CD4-positive, alpha-beta T cell (primary cell): Measurements from ENCODE around the gene SASH3. TPM values are rescaled to one million over a fixed set of nuclear protein-coding genes. Genes with fewer than 3 reads are reported as not detected.

Experiments
- ATAC-seq: fragments of 200-7000 bp; cut with Tn5 transposase; one replicate; pipeline ENCODE4 v1.10.0; 2022; ENCODE audit warnings: mild to moderate bottlenecking; ENCODE audit not compliant: poor library complexity
- CTCF ChIA-PET: fragments of 350-600 bp; sonication (Branson Sonifier 250); formaldehyde crosslinking; loops from one replicate; lab custom pipeline; 2021; ENCODE audit warnings: antibody characterized with exemption, inconsistent platforms; lab: Charles Lee
- POLR2A ChIA-PET: fragments of 350-600 bp; sonication (Branson Sonifier 250); formaldehyde crosslinking; loops from one replicate; lab custom pipeline; 2021; ENCODE audit warnings: antibody characterized with exemption, inconsistent platforms; lab: Charles Lee
- DNase-seq, 14 experiments: peaks; one replicate each; pipeline ENCODE4 v3.0.0-alpha.2; 2013 to 2020; ENCODE audit warnings: mixed read lengths in 2 of 14
- H3K27ac ChIP-seq, 2 donors: one replicate each; pipeline versions ENCODE4 v1.5.1 to v1.7.0; 2013; ENCODE audit warnings: low read length in 2 of 2, low read depth in 1 of 2, mild to moderate bottlenecking in 1 of 2
- H3K27me3 ChIP-seq, 2 experiments: 1 replicate in 1 of 2; 2 replicates in 1 of 2; pipeline versions ENCODE4 v1.6.1 to v1.7.0; 2013; ENCODE audit warnings: low read length in 2 of 2, control low read depth in 1 of 2, mild to moderate bottlenecking in 1 of 2, moderate library complexity in 1 of 2; ENCODE audit not compliant: insufficient read depth in 2 of 2, control insufficient read depth in 1 of 2
- H3K36me3 ChIP-seq: one replicate; pipeline ENCODE4 v1.6.1; 2013; ENCODE audit warnings: low read length, control low read depth; ENCODE audit not compliant: insufficient read depth
- H3K4me1 ChIP-seq: one replicate; pipeline ENCODE4 v1.6.1; 2013; ENCODE audit warnings: low read length, control low read depth; ENCODE audit not compliant: insufficient read depth
- H3K4me3 ChIP-seq: one replicate; pipeline ENCODE4 v1.5.1; 2013; ENCODE audit warnings: mild to moderate bottlenecking, low read length, moderate library complexity
- H3K9me3 ChIP-seq, 2 experiments: 1 replicate in 1 of 2; 2 replicates in 1 of 2; pipeline versions ENCODE4 v1.6.1 to v1.7.0; 2013; ENCODE audit warnings: low read length in 2 of 2, mild to moderate bottlenecking in 2 of 2, control low read depth in 1 of 2, moderate library complexity in 1 of 2; ENCODE audit not compliant: control insufficient read depth in 1 of 2, insufficient read depth in 1 of 2
- H3K27ac Mint-ChIP-seq: one replicate; pipeline ENCODE4 v1.8.0; 2020; ENCODE audit warnings: mixed read lengths
- H3K27me3 Mint-ChIP-seq: one replicate; pipeline ENCODE4 v1.8.0; 2021; ENCODE audit warnings: mixed read lengths
- H3K36me3 Mint-ChIP-seq: one replicate; pipeline ENCODE4 v1.8.0; 2021; ENCODE audit warnings: low read depth, mixed read lengths
- H3K4me1 Mint-ChIP-seq: one replicate; pipeline ENCODE4 v1.8.0; 2021; ENCODE audit warnings: low read depth, mixed read lengths
- H3K4me3 Mint-ChIP-seq: one replicate; pipeline ENCODE4 v1.8.0; 2020; ENCODE audit warnings: mild to moderate bottlenecking, mixed read lengths
- H3K9me3 Mint-ChIP-seq: one replicate; pipeline ENCODE4 v1.8.0; 2020; ENCODE audit warnings: mixed read lengths
- CTCF ChIP-seq: fragments of 200-600 bp; IDR thresholded peaks from one replicate; pipeline ENCODE4 v1.8.0; 2022; ENCODE audit warnings: antibody characterized with exemption, mild to moderate bottlenecking
- intact Hi-C, 2 experiments: fragments of 100-400 bp; cut with DNase I in 1 of 2; cut with micrococcal nuclease in 1 of 2; formaldehyde crosslinking; loops; one replicate each; pipeline versions ENCODE4 v1.15.1 to v1.9.0; 2023 to 2025; cut with DNase I, micrococcal nuclease
- total RNA-seq, 174 experiments: library from RNA in 2 of 174; stranded (reverse) in 2 of 174; gene quantifications; one replicate each; pipeline ENCODE4 v1.2.3 and lab custom pipeline; 2021 to 2026

The SASH3 gene
- total RNA-seq, 2 experiments from 2014 or later: 69.0 to 70.8 TPM

GRCh38 chrX:129843209-129843458, 63.4 kb downstream of the SASH3 start:
- Mint-ChIP-seq H3K36me3 (peaks cover 6% of the 10 kb centered on the region), H3K4me1 (peaks cover 34% of the 10 kb centered on the region), H3K9me3 (no peaks in the 10 kb centered on the region), H3K27me3 (no peaks in the 10 kb centered on the region), H3K27ac (peak overlapping the region; percentile 54), H3K4me3 (peak overlapping the region; percentile 94)
- intact Hi-C loops: loop anchor here in 1 of 2 experiments (5.0 kb wide), 1 partner anchor 64 kb away; the partner anchor contains the start of gene UTP14A
- CTCF ChIA-PET: no interaction called here
- Histone ChIP-seq H3K27ac (no peak overlapping the region), H3K9me3 (no peaks in the 10 kb centered on the region), H3K27me3 (no peaks in the 10 kb centered on the region), H3K36me3 (no peaks in the 10 kb centered on the region), H3K4me1 (peaks cover 13% of the 10 kb centered on the region), H3K4me3 (peak overlapping the region; percentile 72)
- TF ChIP-seq CTCF: no peak
- DNase-seq: no peak
- ATAC-seq: no peak
- POLR2A ChIA-PET: interaction anchor here (1.5 kb wide), 1 partner anchor 63 kb away, joined by 3 read pairs; the partner anchor contains the start of gene UTP14A

- peak within 1 kb of the TSS; percentile 87 for H3K27ac Mint-ChIP-seq
- ChIA-PET CTCF (interaction anchor here (0.7 to 1.0 kb wide), 2 partner anchors 16 to 20 kb away, joined by 3 to 4 read pairs; no protein-coding TSS in a partner anchor), POLR2A (interaction anchor here (1.5 kb wide), 1 partner anchor 62 kb away, joined by 3 read pairs; the partner anchor contains the start of gene UTP14A)
- peak; percentile 94 for ATAC-seq
- peak within 1 kb of the TSS; percentile 94 for H3K4me3 Mint-ChIP-seq
- peaks cover 6% of the 10 kb centered on the region for H3K36me3 Mint-ChIP-seq
- intact Hi-C loops: loop anchor here in 1 of 2 experiments (5.0 kb wide), 1 partner anchor 64 kb away; the partner anchor contains the start of gene UTP14A
- H3K27me3 ChIP-seq: no peaks in the 10 kb centered on the region
- TF ChIP-seq CTCF: no peak
- H3K36me3 ChIP-seq: no peaks in the 10 kb centered on the region
- peak within 1 kb of the TSS; percentile 72 for H3K4me3 ChIP-seq
- H3K9me3 ChIP-seq: no peaks in the 10 kb centered on the region
- no peaks in the 10 kb centered on the region for H3K9me3 Mint-ChIP-seq
- H3K27ac ChIP-seq: no peak within 1 kb of the TSS
- no peaks in the 10 kb centered on the region for H3K27me3 Mint-ChIP-seq
- peak; percentile 69 to 91 (median 79) for DNase-seq
- peaks cover 34% of the 10 kb centered on the region for H3K4me1 Mint-ChIP-seq
- H3K4me1 ChIP-seq: peaks cover 13% of the 10 kb centered on the region
Measured at GRCh38 chrX:129843459-129844306, 63.9 kb downstream of the SASH3 start, which contains the start of gene ZDHHC9. Gene ZDHHC9 (minus strand): TSS chrX:129843886. CDS start chrX:129841945, 1,941 bp downstream.

Other genes starting within 250 kb of the SASH3 start
- 1 to 10 TPM; 4.0 to 4.1 TPM for gene OCRL, start 239.7 kb upstream of the SASH3 start, total RNA-seq
- gene APLN, start 125.0 kb upstream of the SASH3 start, total RNA-seq: not detected
- under 1 TPM; 0.16 to 0.17 TPM for gene XPNPEP2, start 41.0 kb upstream of the SASH3 start, total RNA-seq
- 1 to 10 TPM; 3.0 to 4.1 TPM for gene ZDHHC9, start 63.9 kb downstream of the SASH3 start, total RNA-seq
- gene UTP14A, start 126.2 kb downstream of the SASH3 start, total RNA-seq: 1 to 10 TPM; 8.8 to 9.8 TPM
- gene BCORL1, start 202.7 kb downstream of the SASH3 start, total RNA-seq: 1 to 10 TPM; 3.4 to 3.5 TPM